ENCODE data around the gene RPGR. TPM values are rescaled to one million over a fixed set of nuclear protein-coding genes. Genes with fewer than 3 reads are reported as not detected.

The RPGR gene
- 9.6 TPM for polyA plus RNA-seq (2013, experiment 1 of 2)
- polyA plus RNA-seq (2013, experiment 2 of 2), result 9.8 TPM

GRCh38 chrX:38327007-38327774, at the start of gene RPGR:
TSS of gene RPGR (minus strand) at chrX:38327509. CDS start at chrX:38327367, 142 bp downstream.
- 0% methylated on average over 7 to 15 of the region's 67 CpGs for WGBS, 2 experiments (ENCODE audit: insufficient coverage in 2 of 2)
- Histone ChIP-seq H3K9me3 (ENCODE audit: control insufficient read depth, low read length) (no peaks in the 10 kb centered on the region), H3K27ac (ENCODE audit: low read depth, low read length, severe bottlenecking) (peak within 1 kb of the TSS; percentile 96), H3K36me3 (ENCODE audit: control insufficient read depth, insufficient read depth, low read length) (no peaks in the 10 kb centered on the region), H3K4me3 (ENCODE audit: extremely low read depth, insufficient read depth, low read length, poor library complexity, severe bottlenecking) (peak within 1 kb of the TSS; percentile 48), H3K4me1 (ENCODE audit: control insufficient read depth, insufficient read depth, low read length, poor library complexity, severe bottlenecking) (no peaks in the 10 kb centered on the region)

GRCh38 chrX:38376747-38377146, 49.4 kb upstream of the RPGR start:
- Histone ChIP-seq H3K9me3 (ENCODE audit: control insufficient read depth, low read length) (no peaks in the 10 kb centered on the region), H3K36me3 (ENCODE audit: control insufficient read depth, insufficient read depth, low read length) (no peaks in the 10 kb centered on the region), H3K4me1 (ENCODE audit: control insufficient read depth, insufficient read depth, low read length, poor library complexity, severe bottlenecking) (no peaks in the 10 kb centered on the region), H3K27ac (ENCODE audit: low read depth, low read length, severe bottlenecking) (no peak overlapping the region), H3K4me3 (ENCODE audit: extremely low read depth, insufficient read depth, low read length, poor library complexity, severe bottlenecking) (no peak overlapping the region)
- no CpG with 5 or more reads among the region's 1 CpG for WGBS, 2 experiments (ENCODE audit: insufficient coverage in 2 of 2)

- H3K9me3 ChIP-seq (ENCODE audit: control insufficient read depth, low read length), result no peaks in the 10 kb centered on the region
- H3K36me3 ChIP-seq (ENCODE audit: control insufficient read depth, insufficient read depth, low read length), result no peaks in the 10 kb centered on the region
- no peaks in the 10 kb centered on the region for H3K4me1 ChIP-seq (ENCODE audit: control insufficient read depth, insufficient read depth, low read length, poor library complexity, severe bottlenecking)
- no peak overlapping the region for H3K4me3 ChIP-seq (ENCODE audit: extremely low read depth, insufficient read depth, low read length, poor library complexity, severe bottlenecking)
- H3K27ac ChIP-seq (ENCODE audit: low read depth, low read length, severe bottlenecking), result no peak overlapping the region
- WGBS, 2 experiments (ENCODE audit: insufficient coverage in 2 of 2), result 0% methylated on average over 1 of the region's 1 CpG; no CpG with 5 or more reads in 1 of the 2 experiments
These were observed 48.6 kb upstream of the RPGR start for GRCh38 chrX:38375891-38376290.

GRCh38 chrX:38374431-38374830, 47.1 kb upstream of the RPGR start:
- Histone ChIP-seq H3K36me3 (ENCODE audit: control insufficient read depth, insufficient read depth, low read length) (no peaks in the 10 kb centered on the region), H3K27ac (ENCODE audit: low read depth, low read length, severe bottlenecking) (no peak overlapping the region), H3K4me1 (ENCODE audit: control insufficient read depth, insufficient read depth, low read length, poor library complexity, severe bottlenecking) (no peaks in the 10 kb centered on the region), H3K9me3 (ENCODE audit: control insufficient read depth, low read length) (no peaks in the 10 kb centered on the region), H3K4me3 (ENCODE audit: extremely low read depth, insufficient read depth, low read length, poor library complexity, severe bottlenecking) (no peak overlapping the region)
- no CpG with 5 or more reads among the region's 3 CpGs for WGBS, 2 experiments (ENCODE audit: insufficient coverage in 2 of 2)

- Histone ChIP-seq H3K9me3 (ENCODE audit: control insufficient read depth, low read length) (no peaks in the 10 kb centered on the region), H3K27ac (ENCODE audit: low read depth, low read length, severe bottlenecking) (no peak overlapping the region), H3K4me3 (ENCODE audit: extremely low read depth, insufficient read depth, low read length, poor library complexity, severe bottlenecking) (no peak overlapping the region), H3K4me1 (ENCODE audit: control insufficient read depth, insufficient read depth, low read length, poor library complexity, severe bottlenecking) (no peaks in the 10 kb centered on the region), H3K36me3 (ENCODE audit: control insufficient read depth, insufficient read depth, low read length) (no peaks in the 10 kb centered on the region)
- no CpG with 5 or more reads among the region's 2 CpGs for WGBS, 2 experiments (ENCODE audit: insufficient coverage in 2 of 2)
These were observed 44.3 kb upstream of the RPGR start for GRCh38 chrX:38371641-38372040.

- Histone ChIP-seq H3K27ac (ENCODE audit: low read depth, low read length, severe bottlenecking) (no peak overlapping the region), H3K4me1 (ENCODE audit: control insufficient read depth, insufficient read depth, low read length, poor library complexity, severe bottlenecking) (no peaks in the 10 kb centered on the region), H3K9me3 (ENCODE audit: control insufficient read depth, low read length) (no peaks in the 10 kb centered on the region), H3K4me3 (ENCODE audit: extremely low read depth, insufficient read depth, low read length, poor library complexity, severe bottlenecking) (no peak overlapping the region), H3K36me3 (ENCODE audit: control insufficient read depth, insufficient read depth, low read length) (no peaks in the 10 kb centered on the region)
- no CpG with 5 or more reads among the region's 2 CpGs for WGBS, 2 experiments (ENCODE audit: insufficient coverage in 2 of 2)
These were observed 41.5 kb upstream of the RPGR start for GRCh38 chrX:38368774-38369173.

GRCh38 chrX:38365954-38366353, 38.6 kb upstream of the RPGR start:
- H3K36me3 ChIP-seq (ENCODE audit: control insufficient read depth, insufficient read depth, low read length), result no peaks in the 10 kb centered on the region
- H3K4me3 ChIP-seq (ENCODE audit: extremely low read depth, insufficient read depth, low read length, poor library complexity, severe bottlenecking), result no peak overlapping the region
- H3K27ac ChIP-seq (ENCODE audit: low read depth, low read length, severe bottlenecking), result no peak overlapping the region
- H3K9me3 ChIP-seq (ENCODE audit: control insufficient read depth, low read length), result no peaks in the 10 kb centered on the region
- H3K4me1 ChIP-seq (ENCODE audit: control insufficient read depth, insufficient read depth, low read length, poor library complexity, severe bottlenecking), result no peaks in the 10 kb centered on the region
- whole genome bisulfite sequencing, 2 experiments (ENCODE audit: insufficient coverage in 2 of 2), result no CpG with 5 or more reads among the region's 3 CpGs

GRCh38 chrX:38363046-38363445, 35.7 kb upstream of the RPGR start:
- H3K4me3 ChIP-seq (ENCODE audit: extremely low read depth, insufficient read depth, low read length, poor library complexity, severe bottlenecking), result no peak overlapping the region
- H3K36me3 ChIP-seq (ENCODE audit: control insufficient read depth, insufficient read depth, low read length), result no peaks in the 10 kb centered on the region
- no peaks in the 10 kb centered on the region for H3K4me1 ChIP-seq (ENCODE audit: control insufficient read depth, insufficient read depth, low read length, poor library complexity, severe bottlenecking)
- no peaks in the 10 kb centered on the region for H3K9me3 ChIP-seq (ENCODE audit: control insufficient read depth, low read length)
- no peak overlapping the region for H3K27ac ChIP-seq (ENCODE audit: low read depth, low read length, severe bottlenecking)

- Histone ChIP-seq H3K4me3 (ENCODE audit: extremely low read depth, insufficient read depth, low read length, poor library complexity, severe bottlenecking) (no peak overlapping the region), H3K9me3 (ENCODE audit: control insufficient read depth, low read length) (no peaks in the 10 kb centered on the region), H3K27ac (ENCODE audit: low read depth, low read length, severe bottlenecking) (no peak overlapping the region), H3K4me1 (ENCODE audit: control insufficient read depth, insufficient read depth, low read length, poor library complexity, severe bottlenecking) (no peaks in the 10 kb centered on the region), H3K36me3 (ENCODE audit: control insufficient read depth, insufficient read depth, low read length) (no peaks in the 10 kb centered on the region)
- 100% methylated on average over 2 of the region's 4 CpGs; no CpG with 5 or more reads in 1 of the 2 experiments for WGBS, 2 experiments (ENCODE audit: insufficient coverage in 2 of 2)
These were observed 30.7 kb upstream of the RPGR start for GRCh38 chrX:38357747-38358673.

- 80% methylated on average over 1 of the region's 8 CpGs; no CpG with 5 or more reads in 1 of the 2 experiments for WGBS, 2 experiments (ENCODE audit: insufficient coverage in 2 of 2)
- Histone ChIP-seq H3K4me1 (ENCODE audit: control insufficient read depth, insufficient read depth, low read length, poor library complexity, severe bottlenecking) (no peaks in the 10 kb centered on the region), H3K27ac (ENCODE audit: low read depth, low read length, severe bottlenecking) (no peak overlapping the region), H3K36me3 (ENCODE audit: control insufficient read depth, insufficient read depth, low read length) (no peaks in the 10 kb centered on the region), H3K4me3 (ENCODE audit: extremely low read depth, insufficient read depth, low read length, poor library complexity, severe bottlenecking) (no peak overlapping the region), H3K9me3 (ENCODE audit: control insufficient read depth, low read length) (no peaks in the 10 kb centered on the region)
These were observed 29.1 kb upstream of the RPGR start for GRCh38 chrX:38356401-38356800.

Data from mesodermal cell (in vitro differentiated cells).